ENCODE results near the gene GGTLC2. TPM values are rescaled to one million over a fixed set of nuclear protein-coding genes. Genes with fewer than 3 reads are reported as not detected.
"Not testable (repeated sequence)": the region's sequence is repeated elsewhere in the genome, so short reads cannot be mapped to it uniquely, and the experiment has no call there.

GGTLC2 gene
- total RNA-seq, 1 donor from 2014 or later = not detected

GRCh38 chr22:22642255-22642654 lies 2.2 kb upstream of the GGTLC2 start:
- H3K27me3 ChIP-seq (ENCODE audit: control insufficient read depth, insufficient read depth, low read length); H3K4me3 ChIP-seq (ENCODE audit: low read depth, low read length); DNase-seq (ENCODE audit: low read depth); H3K36me3 ChIP-seq (ENCODE audit: control insufficient read depth, insufficient read depth, low read length): not testable (repeated sequence)

- H3K36me3 ChIP-seq (ENCODE audit: control insufficient read depth, insufficient read depth, low read length); H3K27me3 ChIP-seq (ENCODE audit: control insufficient read depth, insufficient read depth, low read length); H3K4me3 ChIP-seq (ENCODE audit: low read depth, low read length); DNase-seq (ENCODE audit: low read depth): not testable (repeated sequence)
Measured at GRCh38 chr22:22645969-22646368, 1.6 kb downstream of the GGTLC2 start.

DNA sequence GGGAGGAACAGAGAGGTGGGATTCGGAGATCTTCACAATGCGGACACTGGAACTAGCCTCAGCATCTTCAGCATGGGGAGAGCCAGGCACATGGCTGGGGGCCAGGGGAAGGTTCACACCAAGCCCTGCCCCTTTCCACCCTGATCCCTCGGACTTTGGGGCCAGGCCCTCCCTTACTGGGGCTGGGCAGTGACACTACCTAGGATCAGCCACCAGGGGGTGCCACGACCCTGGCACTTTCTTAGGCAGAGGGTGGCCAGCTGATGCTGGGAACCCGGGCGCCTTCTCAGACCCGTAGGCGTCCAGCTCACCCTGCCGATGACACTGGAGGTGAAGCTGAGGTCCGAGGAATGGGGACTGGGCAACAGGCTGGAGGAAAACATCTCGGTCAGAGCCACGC lies 3.5 kb downstream of the GGTLC2 start:
- H3K36me3 ChIP-seq (ENCODE audit: control insufficient read depth, insufficient read depth, low read length); DNase-seq (ENCODE audit: low read depth); H3K4me3 ChIP-seq (ENCODE audit: low read depth, low read length): not testable (repeated sequence)

DNA sequence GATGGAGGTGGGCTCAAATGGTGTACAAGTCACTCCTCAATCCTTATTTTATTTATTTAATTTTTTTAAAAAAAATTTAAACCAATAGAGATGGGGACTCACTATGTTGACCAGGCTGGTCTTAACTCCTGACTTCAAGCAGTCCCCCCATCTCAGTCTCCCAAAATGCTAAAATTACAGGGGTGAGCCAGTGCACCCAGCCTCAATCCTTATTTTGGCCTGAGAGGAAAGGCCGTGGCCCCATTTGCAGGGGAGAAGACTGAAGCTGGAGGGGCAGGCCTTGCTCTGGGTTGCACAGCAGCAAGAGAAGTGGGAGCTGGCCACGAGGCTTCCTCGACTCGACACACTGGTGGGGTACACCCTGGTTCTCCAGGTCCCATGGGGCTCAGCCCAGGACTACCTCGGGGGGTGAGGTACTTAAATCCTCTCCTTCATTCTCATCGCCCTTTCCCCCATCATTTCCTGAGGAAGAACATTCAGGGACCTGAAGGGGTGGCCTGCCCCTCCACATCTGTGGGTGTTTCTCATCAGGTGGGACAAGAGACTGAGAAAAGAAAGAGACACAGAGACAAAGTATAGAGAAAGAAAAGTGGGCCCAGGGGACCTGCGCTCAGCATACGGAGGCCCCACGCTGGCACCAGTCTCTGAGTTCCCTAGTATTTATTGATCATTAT lies 4.6 kb downstream of the GGTLC2 start:
- H3K36me3 ChIP-seq (ENCODE audit: control insufficient read depth, insufficient read depth, low read length); DNase-seq (ENCODE audit: low read depth); H3K27me3 ChIP-seq (ENCODE audit: control insufficient read depth, insufficient read depth, low read length); H3K4me3 ChIP-seq (ENCODE audit: low read depth, low read length): not testable (repeated sequence)

More for the DNA sequence above, 3.5 kb downstream of the GGTLC2 start:
- not testable (repeated sequence) for H3K27me3 ChIP-seq (ENCODE audit: control insufficient read depth, insufficient read depth, low read length)

GRCh38 chr22:22649761-22650160 lies 5.3 kb downstream of the GGTLC2 start:
- H3K27me3 ChIP-seq (ENCODE audit: control insufficient read depth, insufficient read depth, low read length); H3K4me3 ChIP-seq (ENCODE audit: low read depth, low read length); DNase-seq (ENCODE audit: low read depth); H3K36me3 ChIP-seq (ENCODE audit: control insufficient read depth, insufficient read depth, low read length): not testable (repeated sequence)

DNA sequence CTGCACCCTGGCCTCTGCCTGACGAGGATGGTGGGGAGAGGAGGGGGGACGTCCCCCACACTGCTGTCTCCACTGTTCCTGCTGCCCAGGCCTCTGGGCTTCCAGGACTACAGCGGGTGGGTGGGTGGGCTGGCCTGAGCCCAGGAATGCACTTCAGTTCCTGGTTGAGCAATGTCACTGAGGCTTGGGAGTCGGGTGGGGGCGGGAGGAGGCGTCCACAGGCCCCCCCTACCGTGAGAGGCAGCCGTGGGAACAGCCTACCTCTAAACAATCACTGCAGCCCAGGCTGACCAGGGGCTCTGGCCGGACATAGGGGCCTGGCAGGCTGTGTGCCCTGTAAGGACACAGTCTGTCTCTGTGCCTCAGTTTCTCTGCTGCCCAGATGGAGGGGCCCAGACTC lies 6.0 kb downstream of the GGTLC2 start:
- not testable (repeated sequence) for DNase-seq (ENCODE audit: low read depth); H3K4me3 ChIP-seq (ENCODE audit: low read depth, low read length); H3K27me3 ChIP-seq (ENCODE audit: control insufficient read depth, insufficient read depth, low read length); H3K36me3 ChIP-seq (ENCODE audit: control insufficient read depth, insufficient read depth, low read length)

DNA sequence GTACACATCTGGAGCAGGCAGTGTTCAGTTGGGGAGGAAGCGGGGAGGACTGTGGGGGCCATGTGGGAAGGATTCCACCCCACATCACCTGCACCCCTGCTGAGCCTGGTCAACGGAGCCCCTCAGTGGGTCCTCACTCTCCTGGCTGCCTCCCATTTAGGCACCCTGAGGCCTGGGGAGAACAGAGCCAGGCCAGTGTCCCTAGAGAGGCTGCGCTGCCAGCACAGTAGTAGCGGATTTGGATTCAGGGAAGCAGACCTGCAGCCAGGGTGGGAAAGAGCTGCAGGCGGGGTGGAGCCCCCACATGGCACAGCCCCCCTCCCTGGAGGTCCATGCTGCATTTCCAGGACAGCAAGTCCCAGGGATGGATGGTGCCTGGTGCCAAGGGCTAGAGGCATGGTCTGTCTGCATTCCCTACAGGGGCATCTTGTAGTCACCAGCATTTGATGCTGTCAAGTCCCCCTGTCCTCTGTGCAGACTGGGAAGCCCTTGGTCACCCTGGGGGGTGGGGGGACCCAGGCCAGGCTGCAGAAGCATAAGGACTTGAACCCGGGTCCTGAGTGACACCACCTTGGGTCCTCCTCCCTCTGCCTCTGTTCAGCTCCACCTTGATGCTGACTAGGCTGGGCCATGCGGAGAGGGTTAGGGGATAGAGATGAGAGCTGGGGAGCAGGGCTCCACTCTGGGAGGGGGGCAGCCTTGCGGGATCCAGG lies 6.5 kb downstream of the GGTLC2 start:
- H3K36me3 ChIP-seq (ENCODE audit: control insufficient read depth, insufficient read depth, low read length); H3K27me3 ChIP-seq (ENCODE audit: control insufficient read depth, insufficient read depth, low read length); H3K4me3 ChIP-seq (ENCODE audit: low read depth, low read length); DNase-seq (ENCODE audit: low read depth): not testable (repeated sequence)

- DNase-seq (ENCODE audit: low read depth); H3K4me3 ChIP-seq (ENCODE audit: low read depth, low read length); H3K27me3 ChIP-seq (ENCODE audit: control insufficient read depth, insufficient read depth, low read length); H3K36me3 ChIP-seq (ENCODE audit: control insufficient read depth, insufficient read depth, low read length): not testable (repeated sequence)
Measured at GRCh38 chr22:22651593-22651992, 7.2 kb downstream of the GGTLC2 start.

DNA sequence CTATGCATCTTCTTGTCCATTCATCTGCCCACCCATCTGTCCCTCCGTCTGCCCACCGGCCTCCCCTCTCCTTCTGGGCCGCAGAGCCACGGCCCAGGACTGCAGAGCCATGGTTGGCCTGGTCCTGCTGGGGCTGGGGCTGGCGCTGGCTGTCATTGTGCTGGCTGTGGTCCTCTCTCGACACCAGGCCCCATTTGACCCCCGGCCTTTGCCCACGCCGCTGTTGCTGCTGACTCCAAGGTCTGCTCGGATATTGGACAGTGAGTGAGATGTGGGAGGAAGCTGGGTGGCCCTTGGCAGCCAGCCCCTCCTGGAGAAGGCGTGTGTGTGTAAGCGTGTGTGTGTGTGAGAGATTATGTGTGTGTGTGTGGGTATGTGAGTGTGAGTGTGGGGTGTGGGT lies 7.7 kb downstream of the GGTLC2 start:
- H3K27me3 ChIP-seq (ENCODE audit: control insufficient read depth, insufficient read depth, low read length); H3K4me3 ChIP-seq (ENCODE audit: low read depth, low read length); DNase-seq (ENCODE audit: low read depth); H3K36me3 ChIP-seq (ENCODE audit: control insufficient read depth, insufficient read depth, low read length): not testable (repeated sequence)

DNA sequence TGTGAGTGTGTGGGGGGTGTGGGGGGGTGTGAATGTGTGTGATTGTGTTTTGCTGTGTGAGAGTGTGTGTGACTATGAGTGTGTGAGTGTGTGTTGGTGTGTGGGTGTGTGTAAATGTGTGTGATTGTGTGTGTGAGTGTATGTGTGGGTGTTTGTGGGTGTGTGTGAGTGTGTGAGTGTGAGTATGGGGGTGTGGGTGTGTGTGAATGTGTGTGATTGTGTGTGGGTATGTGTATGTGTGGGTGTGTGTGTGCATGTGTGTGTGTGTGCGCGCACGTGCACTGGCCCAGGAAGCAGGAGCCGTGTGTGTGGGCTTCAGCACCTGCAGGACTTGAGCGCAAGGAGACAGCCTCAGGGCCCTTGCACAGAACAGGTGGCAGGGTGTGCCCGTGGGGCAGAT lies 8.2 kb downstream of the GGTLC2 start:
- H3K4me3 ChIP-seq (ENCODE audit: low read depth, low read length); DNase-seq (ENCODE audit: low read depth); H3K27me3 ChIP-seq (ENCODE audit: control insufficient read depth, insufficient read depth, low read length); H3K36me3 ChIP-seq (ENCODE audit: control insufficient read depth, insufficient read depth, low read length): not testable (repeated sequence)

DNA sequence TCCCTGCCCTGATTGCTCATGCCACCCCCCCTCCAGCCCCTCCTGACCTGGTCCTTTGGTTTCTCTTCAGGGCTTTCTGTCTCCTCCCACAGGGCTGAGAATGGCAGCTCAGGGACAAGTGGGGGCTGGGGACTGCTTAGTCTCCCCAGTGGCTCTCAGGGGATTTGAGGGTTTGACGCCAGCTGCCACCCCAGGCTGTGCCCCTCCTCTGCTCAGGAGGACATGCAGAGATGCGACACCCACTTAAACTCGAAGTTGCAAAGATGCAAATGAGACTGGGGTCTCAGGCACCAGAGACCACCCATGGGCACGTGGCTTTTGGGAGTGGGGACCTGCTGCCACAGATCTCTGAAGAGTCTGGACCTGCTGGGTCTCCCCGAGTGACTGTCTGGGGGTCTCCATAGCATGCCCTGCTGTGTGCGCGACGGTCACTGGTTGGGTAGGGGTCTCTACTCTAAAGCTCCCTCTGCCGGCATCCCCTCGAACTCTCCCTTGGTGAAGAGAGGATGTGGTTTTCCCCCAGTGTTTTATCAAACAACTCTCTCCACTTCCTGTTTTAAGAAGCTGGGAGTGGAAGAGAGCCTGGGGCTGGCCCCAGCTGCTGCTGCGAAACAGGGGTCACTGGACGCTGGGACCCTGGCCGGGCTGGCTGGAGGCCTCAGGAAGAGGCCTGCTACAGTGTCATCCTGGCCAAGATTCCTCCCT lies 9.4 kb downstream of the GGTLC2 start:
- not testable (repeated sequence) for H3K27me3 ChIP-seq (ENCODE audit: control insufficient read depth, insufficient read depth, low read length); H3K36me3 ChIP-seq (ENCODE audit: control insufficient read depth, insufficient read depth, low read length); H3K4me3 ChIP-seq (ENCODE audit: low read depth, low read length); DNase-seq (ENCODE audit: low read depth)

All from kidney epithelial cell (primary cell).